Measurements from ENCODE around the gene MOV10L1. TPM values are rescaled to one million over a fixed set of nuclear protein-coding genes. Genes with fewer than 3 reads are reported as not detected.
A peak's percentile ranks its signal among the peaks of the same experiment; 100 is the strongest.
"Not testable (repeated sequence)": the region's sequence is repeated elsewhere in the genome, so short reads cannot be mapped to it uniquely, and the experiment has no call there.

Gene MOV10L1
- total RNA-seq, 3 donors from 2014 or later = not detected

DNA sequence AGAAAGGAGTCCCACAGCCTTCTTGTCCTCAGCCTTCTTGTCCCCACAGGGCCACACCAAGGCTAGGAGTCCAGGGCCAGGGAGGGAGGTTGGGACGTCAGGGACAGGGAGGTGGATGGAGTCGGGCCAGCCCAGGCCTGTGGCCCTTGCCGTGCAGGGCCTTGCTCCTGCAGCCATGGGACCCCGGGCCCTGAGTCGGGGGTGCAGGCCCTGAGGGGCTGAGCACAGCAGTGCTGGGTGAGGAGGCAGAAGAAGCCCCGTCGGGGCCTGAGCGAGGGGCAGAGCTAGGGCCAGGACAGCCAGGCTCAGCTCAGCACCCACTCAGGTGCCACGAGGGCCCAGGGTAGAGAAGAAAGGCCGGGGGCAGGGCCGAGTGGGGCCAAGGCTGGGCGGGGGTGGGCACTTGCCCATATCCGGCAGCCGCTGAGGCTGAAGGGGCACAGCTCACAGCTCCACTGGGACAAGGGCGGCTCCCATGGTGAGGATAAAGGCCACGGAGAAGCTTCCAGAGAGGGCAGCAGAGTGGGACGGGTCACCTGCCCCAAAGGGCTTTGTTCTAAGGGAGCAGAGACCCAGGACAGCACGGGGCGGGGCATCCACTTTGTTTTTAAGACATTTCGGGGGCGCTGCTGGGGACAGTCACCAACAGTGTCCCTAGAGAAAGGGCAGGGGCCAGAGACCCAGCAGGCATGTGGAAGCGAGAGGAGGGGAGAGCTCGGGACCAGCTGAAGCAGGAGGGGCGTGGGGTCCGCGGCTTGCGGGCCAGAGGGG, 8.2 kb upstream of the MOV10L1 start:
- Mint-ChIP-seq H3K36me3 (ENCODE audit: insufficient read depth) (no peaks in the 10 kb centered on the region), H3K4me3 (no peak overlapping the region), H3K27me3 (ENCODE audit: low read depth) (peaks cover 19% of the 10 kb centered on the region), H3K4me1 (ENCODE audit: low read depth) (no peaks in the 10 kb centered on the region), H3K9me3 (peaks cover under 1% of the 10 kb centered on the region)
- no peak for ATAC-seq
- no peak for DNase-seq

DNA sequence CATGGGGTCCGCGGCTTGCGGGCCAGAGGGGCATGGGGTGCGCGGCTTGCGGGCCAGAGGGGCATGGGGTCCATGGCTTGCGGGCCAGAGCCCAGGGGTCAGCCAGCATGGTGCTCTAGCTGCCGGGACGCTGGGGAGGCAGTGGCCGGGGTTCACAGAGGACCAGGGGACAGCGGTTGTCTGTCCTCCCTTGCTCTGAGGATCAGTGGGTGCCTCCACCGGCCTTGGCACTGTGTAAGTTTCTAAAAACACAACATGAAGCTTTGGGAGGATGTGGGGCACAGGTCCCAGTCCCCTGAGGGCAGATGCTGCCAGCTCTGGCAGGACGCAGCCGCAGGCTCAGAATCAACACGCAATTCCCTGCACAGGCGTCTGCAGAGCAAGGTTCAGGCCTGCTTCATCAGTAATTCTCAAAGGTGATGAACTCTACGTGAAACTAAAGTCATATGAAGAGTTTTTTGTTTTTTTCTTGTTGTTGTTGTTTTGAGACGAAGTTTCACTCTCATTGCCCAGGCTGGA, 7.5 kb upstream of the MOV10L1 start:
- H3K36me3 Mint-ChIP-seq (ENCODE audit: insufficient read depth) = no peaks in the 10 kb centered on the region
- peaks cover 25% of the 10 kb centered on the region for H3K27me3 Mint-ChIP-seq (ENCODE audit: low read depth)
- no peak overlapping the region for H3K4me3 Mint-ChIP-seq
- no peaks in the 10 kb centered on the region for H3K4me1 Mint-ChIP-seq (ENCODE audit: low read depth)
- H3K9me3 Mint-ChIP-seq = peaks cover 6% of the 10 kb centered on the region
- DNase-seq (no peak), ATAC-seq (no peak)

DNA sequence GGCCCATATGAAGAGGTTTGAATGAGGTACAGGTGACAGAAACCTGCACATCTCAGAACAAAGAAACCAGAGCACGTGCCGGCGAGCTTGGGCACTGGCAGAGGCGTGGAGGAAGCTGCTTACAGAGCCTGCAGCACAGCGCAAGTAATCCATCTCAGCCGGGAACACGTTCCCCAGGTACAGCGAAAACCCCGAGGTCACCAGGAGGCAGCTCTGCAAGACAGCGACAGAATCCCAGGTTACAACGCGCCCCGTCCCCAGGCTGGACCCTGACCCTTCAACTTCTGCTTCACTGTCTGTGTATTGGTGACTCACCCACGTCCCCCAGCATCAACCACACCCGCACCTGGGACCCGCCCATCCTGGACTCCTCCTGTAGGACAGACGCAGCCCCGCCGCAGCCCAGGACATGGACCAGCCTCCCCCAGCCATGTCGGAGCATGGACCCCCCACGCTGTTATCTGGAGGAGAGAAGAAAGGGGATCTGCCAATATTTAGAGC, 6.8 kb upstream of the MOV10L1 start:
- ATAC-seq (no peak), DNase-seq (no peak)
- Mint-ChIP-seq H3K27me3 (ENCODE audit: low read depth) (peaks cover 29% of the 10 kb centered on the region), H3K4me3 (no peak overlapping the region), H3K9me3 (peaks cover 7% of the 10 kb centered on the region), H3K36me3 (ENCODE audit: insufficient read depth) (no peaks in the 10 kb centered on the region), H3K4me1 (ENCODE audit: low read depth) (no peaks in the 10 kb centered on the region)

DNA sequence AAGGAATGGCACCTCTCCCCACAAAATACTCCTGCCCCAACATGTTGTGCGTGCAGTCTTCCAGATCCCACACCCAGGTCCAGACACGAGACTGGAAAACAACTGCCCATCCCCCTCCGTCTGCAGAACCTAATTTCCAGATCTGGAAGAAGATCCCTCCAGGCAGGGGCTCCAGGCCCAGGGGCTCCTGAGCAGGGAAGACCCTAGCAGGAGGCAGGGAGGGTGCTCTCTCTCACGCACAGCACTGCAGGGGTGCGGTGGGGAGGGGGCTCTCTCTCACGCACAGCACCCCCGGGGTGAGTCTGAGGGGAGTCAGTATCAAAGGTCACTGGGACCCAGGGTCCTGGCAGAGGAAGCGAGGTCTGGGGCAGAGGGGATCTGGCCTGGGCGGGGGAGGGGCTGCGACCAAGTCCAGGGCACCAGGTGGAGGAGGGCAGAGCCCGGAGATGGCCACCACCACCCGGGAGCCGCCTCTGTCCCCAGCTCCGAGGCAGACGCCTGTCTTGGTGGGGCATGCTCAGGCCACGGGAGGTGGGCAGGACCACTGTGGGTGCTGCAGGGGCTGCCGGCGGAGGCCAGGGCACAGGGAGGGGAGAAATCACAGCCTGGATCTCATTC, 6.2 kb upstream of the MOV10L1 start:
- no peak for ATAC-seq

DNA sequence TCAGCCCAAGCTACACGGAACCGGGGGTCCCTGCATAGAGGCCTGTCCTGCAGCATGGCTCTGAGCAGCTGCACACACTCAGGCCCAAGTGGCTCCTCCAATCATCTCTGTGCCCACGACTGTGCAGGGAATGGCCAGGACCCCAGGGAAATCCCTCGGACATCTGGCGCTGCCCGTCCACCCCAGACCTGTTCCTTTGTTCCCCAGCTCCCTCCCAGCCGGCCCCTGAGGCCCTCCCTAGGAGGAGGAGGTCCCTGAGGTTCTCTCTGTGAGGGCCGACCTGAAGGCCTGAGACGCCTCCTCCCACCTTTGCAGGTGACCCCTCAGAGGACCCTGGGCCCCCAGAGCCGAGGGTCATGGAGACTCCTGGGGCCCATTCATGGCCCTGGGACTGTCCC, 5.7 kb upstream of the MOV10L1 start:
- Mint-ChIP-seq H3K27me3 (ENCODE audit: low read depth) (peaks cover 29% of the 10 kb centered on the region), H3K36me3 (ENCODE audit: insufficient read depth) (no peaks in the 10 kb centered on the region), H3K4me1 (ENCODE audit: low read depth) (no peaks in the 10 kb centered on the region), H3K4me3 (no peak overlapping the region), H3K9me3 (peaks cover 7% of the 10 kb centered on the region)
- ATAC-seq = no peak
- DNase-seq = no peak

More for the DNA sequence above, 6.2 kb upstream of the MOV10L1 start:
- peaks cover 29% of the 10 kb centered on the region for H3K27me3 Mint-ChIP-seq (ENCODE audit: low read depth)
- no peak overlapping the region for H3K4me3 Mint-ChIP-seq
- H3K9me3 Mint-ChIP-seq = peaks cover 7% of the 10 kb centered on the region
- H3K36me3 Mint-ChIP-seq (ENCODE audit: insufficient read depth) = no peaks in the 10 kb centered on the region
- no peaks in the 10 kb centered on the region for H3K4me1 Mint-ChIP-seq (ENCODE audit: low read depth)
- no peak for DNase-seq

DNA sequence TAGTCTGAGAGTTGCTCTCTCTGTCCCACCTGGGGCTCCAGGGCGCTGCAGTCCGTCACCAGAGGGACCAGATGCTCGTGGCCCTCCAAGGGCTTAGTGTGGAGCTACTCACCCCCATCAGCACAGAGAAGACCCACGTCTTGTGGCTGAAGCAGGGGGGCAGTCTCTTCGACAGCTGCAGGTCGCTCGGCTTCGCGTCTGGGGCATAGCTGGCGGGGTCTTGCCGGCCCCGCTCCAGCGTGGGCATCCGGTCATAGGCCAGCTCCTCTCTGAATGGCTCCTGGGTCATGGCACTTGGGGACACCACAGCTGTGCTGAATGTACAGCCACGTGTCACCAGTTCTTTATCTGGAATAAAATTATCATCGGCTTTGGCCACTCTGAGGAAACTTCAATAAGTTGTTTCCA, 5.2 kb upstream of the MOV10L1 start:
- Mint-ChIP-seq H3K36me3 (ENCODE audit: insufficient read depth) (no peaks in the 10 kb centered on the region), H3K27me3 (ENCODE audit: low read depth) (peaks cover 29% of the 10 kb centered on the region), H3K9me3 (peaks cover 7% of the 10 kb centered on the region), H3K4me3 (no peak overlapping the region), H3K4me1 (ENCODE audit: low read depth) (no peaks in the 10 kb centered on the region)
- ATAC-seq (no peak), DNase-seq (no peak)

DNA sequence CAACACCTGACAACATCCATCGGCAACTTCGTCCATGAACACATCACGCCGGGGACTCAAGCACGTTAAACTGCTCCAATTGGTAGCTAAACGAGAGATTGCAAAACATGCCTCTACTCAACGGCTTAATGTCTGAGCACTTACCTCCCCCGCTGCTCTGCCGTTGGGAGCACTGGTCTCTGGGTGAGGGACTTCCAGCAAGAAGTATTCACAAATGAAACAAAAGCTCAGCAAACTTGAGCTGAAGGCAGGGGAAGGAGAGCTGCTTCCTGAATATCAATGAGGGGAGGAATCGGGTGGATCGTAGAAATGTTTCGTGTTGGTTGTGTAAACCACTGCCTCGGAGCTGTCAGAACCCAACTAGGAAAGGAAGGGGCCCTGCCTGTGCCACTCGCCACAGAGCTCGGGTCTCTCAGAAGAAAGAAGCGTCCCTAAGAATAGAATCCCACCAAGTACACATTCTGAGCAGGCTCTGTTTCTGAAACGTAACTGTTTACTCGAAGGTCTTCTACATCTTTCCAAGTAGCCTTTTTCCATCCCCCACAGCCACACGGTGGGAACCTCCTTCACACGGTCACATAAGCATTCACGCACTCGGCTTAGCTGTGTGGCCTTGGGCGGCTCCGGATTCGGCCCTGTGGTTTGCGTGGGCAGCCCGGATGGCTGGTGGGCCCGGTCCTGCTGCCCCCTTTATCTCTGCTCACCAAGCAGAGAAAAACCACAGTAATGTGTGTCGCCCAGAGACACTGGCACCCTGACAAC, 4.4 kb upstream of the MOV10L1 start, which contains the start of gene MLC1:
TSS of gene MLC1 (minus strand) at position 216 of the 762 bp plus-strand sequence. CDS start 524 bp downstream, outside the sequence.
- Mint-ChIP-seq H3K9me3 (peaks cover 7% of the 10 kb centered on the region), H3K27me3 (ENCODE audit: low read depth) (peaks cover 29% of the 10 kb centered on the region), H3K36me3 (ENCODE audit: insufficient read depth) (no peaks in the 10 kb centered on the region), H3K4me1 (ENCODE audit: low read depth) (no peaks in the 10 kb centered on the region), H3K4me3 (no peak within 1 kb of the TSS)
- ATAC-seq (peak; percentile 55 to 60), DNase-seq (no peak)

DNA sequence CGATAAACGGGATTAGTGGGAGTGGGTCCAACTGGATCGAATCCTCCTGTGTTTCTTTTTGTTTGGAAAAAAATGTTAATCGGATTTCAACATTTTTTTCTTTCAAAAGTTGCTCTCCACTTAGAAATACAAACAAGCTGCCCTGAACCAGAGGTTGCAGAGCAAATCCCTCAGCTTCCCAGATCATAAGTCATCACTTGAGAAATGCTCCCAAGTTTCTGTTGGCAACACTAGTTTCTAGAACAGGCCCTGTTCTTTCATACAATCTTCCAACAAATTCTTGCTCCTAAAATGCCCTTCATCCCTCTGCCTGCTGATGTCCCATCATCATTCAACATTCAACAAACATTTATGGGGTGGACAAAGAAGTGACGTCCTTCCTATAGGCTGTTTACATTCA, 3.3 kb upstream of the MOV10L1 start:
- no peak for ATAC-seq
- H3K4me1 Mint-ChIP-seq (ENCODE audit: low read depth) = no peaks in the 10 kb centered on the region
- H3K36me3 Mint-ChIP-seq (ENCODE audit: insufficient read depth) = no peaks in the 10 kb centered on the region
- peaks cover 7% of the 10 kb centered on the region for H3K9me3 Mint-ChIP-seq
- H3K27me3 Mint-ChIP-seq (ENCODE audit: low read depth) = peaks cover 27% of the 10 kb centered on the region
- no peak overlapping the region for H3K4me3 Mint-ChIP-seq
- DNase-seq = no peak

DNA sequence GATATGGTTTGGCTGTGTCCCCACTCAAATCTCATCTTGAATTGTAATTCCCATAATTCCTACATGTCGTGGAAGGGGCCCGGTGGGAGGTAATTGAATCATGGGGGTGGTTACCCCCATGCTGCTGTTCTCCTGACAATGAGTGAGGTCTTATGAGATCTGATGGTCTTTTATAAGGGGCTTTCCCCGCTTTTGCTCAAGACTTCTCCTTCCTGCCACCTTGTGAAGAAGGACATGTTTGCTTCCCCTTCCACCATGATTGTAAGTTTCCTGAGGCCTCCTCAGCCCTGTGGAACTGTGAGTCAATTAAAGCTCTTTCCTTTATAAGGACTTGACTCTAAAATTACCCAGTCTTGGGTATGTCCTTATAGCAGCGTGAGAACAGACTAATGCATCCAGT, 2.8 kb upstream of the MOV10L1 start:
- H3K4me3 Mint-ChIP-seq; DNase-seq; H3K36me3 Mint-ChIP-seq (ENCODE audit: insufficient read depth); ATAC-seq; H3K4me1 Mint-ChIP-seq (ENCODE audit: low read depth); H3K9me3 Mint-ChIP-seq: not testable (repeated sequence)
- peaks cover 27% of the 10 kb centered on the region for H3K27me3 Mint-ChIP-seq (ENCODE audit: low read depth)

DNA sequence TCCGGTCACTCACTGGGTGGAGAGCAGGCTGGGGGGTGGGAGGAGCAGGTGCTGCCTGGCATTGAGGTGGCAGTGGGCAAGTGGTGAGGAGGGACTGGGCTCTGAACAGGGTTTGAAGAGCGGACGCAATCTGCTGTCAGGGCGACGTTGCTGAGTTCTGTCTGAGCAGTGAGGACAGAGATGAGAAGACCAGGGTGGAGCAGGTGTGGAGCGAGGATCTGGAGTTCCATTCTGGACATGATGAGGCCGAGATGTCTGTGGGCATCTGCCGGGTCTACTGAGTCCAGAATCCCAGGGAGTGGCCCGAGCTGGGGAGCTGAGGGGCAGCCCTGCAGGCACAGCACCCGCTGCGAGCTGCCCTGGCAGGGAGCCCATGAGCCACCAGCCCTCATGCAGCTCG, 2.2 kb upstream of the MOV10L1 start:
- no peaks in the 10 kb centered on the region for H3K4me1 Mint-ChIP-seq (ENCODE audit: low read depth)
- peaks cover 7% of the 10 kb centered on the region for H3K9me3 Mint-ChIP-seq
- H3K36me3 Mint-ChIP-seq (ENCODE audit: insufficient read depth) = no peaks in the 10 kb centered on the region
- no peak overlapping the region for H3K4me3 Mint-ChIP-seq
- DNase-seq (no peak), ATAC-seq (no peak)
- H3K27me3 Mint-ChIP-seq (ENCODE audit: low read depth) = peaks cover 25% of the 10 kb centered on the region

DNA sequence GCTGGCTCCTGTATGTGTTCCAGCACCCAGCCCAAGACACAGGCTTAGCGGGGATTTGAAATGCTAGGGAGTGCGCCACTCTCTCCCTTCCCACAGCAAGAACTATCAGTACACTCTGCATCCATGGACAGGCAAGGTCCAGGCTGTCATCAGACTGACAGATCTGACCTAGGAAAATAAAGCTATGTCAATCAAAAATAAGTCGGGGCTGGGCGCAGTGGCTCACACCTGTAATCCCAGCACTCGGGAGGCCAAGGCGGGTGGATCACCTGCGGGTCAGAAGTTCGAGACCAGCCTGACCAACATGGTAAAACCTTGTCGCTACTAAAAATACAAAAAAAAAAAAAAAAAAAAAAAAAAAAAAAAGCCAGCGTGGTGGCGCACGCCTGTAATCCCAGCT, 1.7 kb upstream of the MOV10L1 start:
- Mint-ChIP-seq H3K4me1 (ENCODE audit: low read depth) (no peaks in the 10 kb centered on the region), H3K36me3 (ENCODE audit: insufficient read depth) (no peaks in the 10 kb centered on the region), H3K27me3 (ENCODE audit: low read depth) (peaks cover 21% of the 10 kb centered on the region), H3K4me3 (no peak overlapping the region), H3K9me3 (peaks cover 7% of the 10 kb centered on the region)
- ATAC-seq (no peak), DNase-seq (no peak)

DNA sequence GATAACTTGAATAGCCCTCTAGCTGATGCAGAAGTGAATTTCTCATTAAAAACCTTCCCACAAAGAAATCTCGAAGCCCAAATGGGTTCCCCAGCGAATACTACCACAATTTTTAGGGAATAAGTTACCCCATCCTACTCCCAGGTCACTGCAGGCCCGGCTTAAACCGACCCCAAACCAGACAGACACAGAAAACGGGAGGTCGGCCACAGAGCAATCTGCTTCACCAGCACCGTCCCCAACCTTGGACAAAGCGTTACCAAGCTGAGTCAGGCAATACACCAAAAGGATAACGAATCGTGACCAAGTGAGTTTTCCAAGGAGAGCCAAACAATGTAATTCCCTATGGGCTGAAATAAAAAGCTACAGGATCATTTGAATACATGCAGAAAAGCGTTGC, 575 bp upstream of the MOV10L1 start:
- no peak for ATAC-seq
- no peak overlapping the region for H3K4me3 Mint-ChIP-seq
- H3K27me3 Mint-ChIP-seq (ENCODE audit: low read depth) = peaks cover 21% of the 10 kb centered on the region
- peaks cover 7% of the 10 kb centered on the region for H3K9me3 Mint-ChIP-seq
- DNase-seq = no peak
- no peaks in the 10 kb centered on the region for H3K36me3 Mint-ChIP-seq (ENCODE audit: insufficient read depth)
- H3K4me1 Mint-ChIP-seq (ENCODE audit: low read depth) = no peaks in the 10 kb centered on the region

DNA sequence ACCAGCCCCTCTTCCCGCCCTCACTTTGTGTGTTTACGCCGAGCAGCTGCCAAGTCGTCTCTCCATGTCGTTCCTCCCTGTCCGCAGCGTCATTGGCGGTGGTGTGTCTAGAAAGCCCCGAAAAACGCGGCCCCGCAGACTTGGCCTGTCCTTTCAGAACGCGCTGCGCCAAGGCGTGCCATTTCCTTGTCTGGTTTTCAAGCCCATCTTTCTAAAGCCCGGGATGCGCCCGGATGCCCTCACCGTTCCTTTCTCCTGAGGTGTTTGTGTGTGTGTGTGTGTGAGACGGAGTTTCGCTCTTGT, 557 bp downstream of the MOV10L1 start:
- H3K36me3 Mint-ChIP-seq (ENCODE audit: insufficient read depth) = no peaks in the 10 kb centered on the region
- peaks cover 17% of the 10 kb centered on the region for H3K27me3 Mint-ChIP-seq (ENCODE audit: low read depth)
- no peak overlapping the region for H3K4me3 Mint-ChIP-seq
- H3K9me3 Mint-ChIP-seq = peaks cover 7% of the 10 kb centered on the region
- no peaks in the 10 kb centered on the region for H3K4me1 Mint-ChIP-seq (ENCODE audit: low read depth)
- DNase-seq (no peak), ATAC-seq (no peak)

DNA sequence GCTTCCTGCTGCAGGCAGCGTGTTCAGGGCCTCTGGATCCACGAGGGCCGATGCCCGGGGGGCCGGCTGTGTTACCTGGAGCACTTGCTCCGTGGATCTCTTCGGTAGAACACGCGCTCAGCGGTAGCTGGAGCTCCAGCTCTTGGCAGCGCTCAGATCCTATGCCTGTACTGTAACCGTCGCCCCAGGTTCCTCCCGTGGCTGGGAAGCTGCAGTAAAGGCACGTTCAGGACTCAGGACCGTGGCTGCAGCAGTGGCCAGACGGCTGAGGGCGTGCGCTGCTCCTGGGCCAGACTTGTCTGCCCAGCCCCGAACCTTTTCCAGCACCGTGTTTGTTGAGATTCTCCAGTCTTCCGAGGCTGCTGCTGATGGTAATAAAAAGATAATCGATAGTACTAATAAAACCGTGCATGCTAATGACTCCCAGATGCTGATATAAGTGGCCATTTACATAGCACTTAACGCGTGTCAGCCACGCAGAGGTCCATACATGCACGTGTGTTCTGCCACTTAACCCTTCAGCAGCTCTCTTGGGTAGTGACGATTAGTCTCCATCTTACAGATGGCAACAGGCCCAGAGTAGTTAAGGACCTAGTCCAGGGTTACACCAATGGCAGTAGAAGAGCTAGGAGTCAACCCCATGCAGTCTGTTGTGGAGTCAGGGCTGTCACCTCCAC, 1.4 kb downstream of the MOV10L1 start:
- H3K9me3 Mint-ChIP-seq = peaks cover 7% of the 10 kb centered on the region
- no peak for ATAC-seq
- H3K36me3 Mint-ChIP-seq (ENCODE audit: insufficient read depth) = no peaks in the 10 kb centered on the region
- peaks cover 19% of the 10 kb centered on the region for H3K27me3 Mint-ChIP-seq (ENCODE audit: low read depth)
- DNase-seq = no peak
- no peak overlapping the region for H3K4me3 Mint-ChIP-seq
- H3K4me1 Mint-ChIP-seq (ENCODE audit: low read depth) = no peaks in the 10 kb centered on the region
